ENCODE results near the gene PPT2.

PPT2 gene

DNA sequence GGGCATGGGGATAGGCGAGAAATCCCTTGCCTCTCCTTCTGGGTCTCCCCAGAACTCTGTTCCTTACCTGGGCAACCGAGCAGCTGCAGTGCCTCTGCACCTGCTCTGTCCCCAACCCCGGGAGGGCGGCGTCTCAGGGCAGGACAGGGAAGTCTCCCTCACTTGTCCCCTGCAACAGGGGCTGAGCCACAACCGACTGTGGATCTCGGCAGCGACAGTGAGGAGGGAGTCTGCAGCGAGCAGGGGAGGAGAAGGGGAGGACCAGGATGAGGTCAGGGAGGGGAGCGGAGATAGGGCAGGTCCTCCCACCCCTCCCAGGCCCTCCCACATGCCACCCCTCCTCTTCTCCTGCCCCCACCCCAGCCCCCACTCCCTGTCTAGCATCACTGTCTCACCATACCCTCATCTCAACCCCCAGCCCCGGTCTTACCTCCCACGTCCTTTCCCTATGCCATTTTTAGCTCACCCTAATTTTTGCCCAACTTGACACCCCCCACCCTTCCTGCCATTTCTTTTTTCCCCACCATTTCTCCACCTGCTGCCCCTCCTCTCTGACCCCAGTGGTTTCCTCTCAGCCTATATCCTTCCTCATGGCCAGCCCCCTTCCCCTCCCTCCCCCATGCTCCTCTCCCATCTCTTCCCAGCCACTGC, 44.7 kb upstream of the PPT2 start, which contains the start of gene TNXB:
TSS of gene TNXB (minus strand) at position 225 of the 651 bp plus-strand sequence. CDS start 11,140 bp downstream, outside the sequence.
- TF ChIP-seq, protein P1, sequence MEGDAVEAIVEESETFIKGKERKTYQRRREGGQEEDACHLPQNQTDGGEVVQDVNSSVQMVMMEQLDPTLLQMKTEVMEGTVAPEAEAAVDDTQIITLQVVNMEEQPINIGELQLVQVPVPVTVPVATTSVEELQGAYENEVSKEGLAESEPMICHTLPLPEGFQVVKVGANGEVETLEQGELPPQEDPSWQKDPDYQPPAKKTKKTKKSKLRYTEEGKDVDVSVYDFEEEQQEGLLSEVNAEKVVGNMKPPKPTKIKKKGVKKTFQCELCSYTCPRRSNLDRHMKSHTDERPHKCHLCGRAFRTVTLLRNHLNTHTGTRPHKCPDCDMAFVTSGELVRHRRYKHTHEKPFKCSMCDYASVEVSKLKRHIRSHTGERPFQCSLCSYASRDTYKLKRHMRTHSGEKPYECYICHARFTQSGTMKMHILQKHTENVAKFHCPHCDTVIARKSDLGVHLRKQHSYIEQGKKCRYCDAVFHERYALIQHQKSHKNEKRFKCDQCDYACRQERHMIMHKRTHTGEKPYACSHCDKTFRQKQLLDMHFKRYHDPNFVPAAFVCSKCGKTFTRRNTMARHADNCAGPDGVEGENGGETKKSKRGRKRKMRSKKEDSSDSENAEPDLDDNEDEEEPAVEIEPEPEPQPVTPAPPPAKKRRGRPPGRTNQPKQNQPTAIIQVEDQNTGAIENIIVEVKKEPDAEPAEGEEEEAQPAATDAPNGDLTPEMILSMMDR (IDR thresholded peaks at IDR 0.05; ENCODE audit: insufficient read depth, low read length, poor library complexity, severe bottlenecking) = no peak

DNA sequence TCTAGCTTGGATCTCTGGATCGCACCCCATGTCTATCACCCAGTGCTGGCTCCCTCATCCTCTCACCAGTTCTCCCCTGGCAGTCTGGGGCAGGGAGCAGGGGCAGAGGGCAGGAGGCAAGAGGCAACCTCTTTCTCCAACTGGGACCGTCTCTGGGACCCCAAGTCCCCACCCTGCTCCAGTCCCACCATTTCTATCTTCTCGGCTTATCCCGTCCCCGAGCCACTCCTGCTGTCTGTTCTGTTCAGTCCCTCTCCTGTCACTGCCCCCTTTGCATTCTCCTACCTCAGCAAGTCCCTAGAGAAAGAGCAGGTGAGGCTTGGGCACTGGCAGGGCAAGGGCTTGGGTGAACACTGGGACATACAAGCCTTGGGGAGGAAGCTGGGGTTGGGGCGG, 44.2 kb upstream of the PPT2 start:
- H3K4me3 ChIP-seq (replicated peaks; ENCODE audit: low read depth, low read length) = no peak overlapping the region

More for the DNA sequence above, 44.7 kb upstream of the PPT2 start, which contains the start of gene TNXB:
- Histone ChIP-seq H3K36me3 (ENCODE audit: control insufficient read depth, insufficient read depth, low read length) (peaks cover 9% of the 10 kb centered on the region), H3K27me3 (replicated peaks; ENCODE audit: control insufficient read depth, insufficient read depth, low read length) (no peaks in the 10 kb centered on the region; the same call in 1 of the 2 replicates), H3K4me3 (replicated peaks; ENCODE audit: low read depth, low read length) (no peak within 1 kb of the TSS)
- DNase-seq (ENCODE audit: extremely low read depth, insufficient read length) = no peak

DNA sequence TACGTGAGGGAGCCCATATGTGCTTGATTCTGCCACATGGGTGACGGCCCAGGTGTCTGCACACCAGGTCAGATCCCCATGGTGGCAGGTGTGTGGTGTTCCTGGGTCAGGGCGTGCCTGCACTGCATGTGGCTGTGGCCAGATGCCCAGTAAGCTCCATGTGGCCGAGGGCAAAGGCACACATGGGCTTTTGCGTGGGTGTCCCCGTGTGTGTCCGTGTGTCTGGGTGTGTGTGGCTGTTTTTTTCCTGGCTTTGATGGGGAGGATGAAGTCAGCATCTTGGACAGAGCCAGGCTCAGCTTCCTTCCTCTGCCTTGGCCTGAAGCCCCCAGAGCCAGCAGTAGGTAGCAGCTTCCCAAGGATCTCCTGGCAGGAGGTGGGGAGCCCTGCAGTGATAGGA, 43.3 kb upstream of the PPT2 start:
- no peak overlapping the region for H3K4me3 ChIP-seq (replicated peaks; ENCODE audit: low read depth, low read length)
- H3K36me3 ChIP-seq (ENCODE audit: control insufficient read depth, insufficient read depth, low read length) = peaks cover 10% of the 10 kb centered on the region
- no peak for DNase-seq (ENCODE audit: extremely low read depth, insufficient read length)
- TF ChIP-seq, protein P1 (IDR thresholded peaks at IDR 0.05; ENCODE audit: insufficient read depth, low read length, poor library complexity, severe bottlenecking) = no peak
- no peaks in the 10 kb centered on the region; the same call in 1 of the 2 replicates for H3K27me3 ChIP-seq (replicated peaks; ENCODE audit: control insufficient read depth, insufficient read depth, low read length)

More for the DNA sequence above, 44.2 kb upstream of the PPT2 start:
- H3K36me3 ChIP-seq (ENCODE audit: control insufficient read depth, insufficient read depth, low read length) = peaks cover 9% of the 10 kb centered on the region
- no peaks in the 10 kb centered on the region; the same call in 1 of the 2 replicates for H3K27me3 ChIP-seq (replicated peaks; ENCODE audit: control insufficient read depth, insufficient read depth, low read length)
- TF ChIP-seq, protein P1 (IDR thresholded peaks at IDR 0.05; ENCODE audit: insufficient read depth, low read length, poor library complexity, severe bottlenecking) = no peak
- no peak for DNase-seq (ENCODE audit: extremely low read depth, insufficient read length)

DNA sequence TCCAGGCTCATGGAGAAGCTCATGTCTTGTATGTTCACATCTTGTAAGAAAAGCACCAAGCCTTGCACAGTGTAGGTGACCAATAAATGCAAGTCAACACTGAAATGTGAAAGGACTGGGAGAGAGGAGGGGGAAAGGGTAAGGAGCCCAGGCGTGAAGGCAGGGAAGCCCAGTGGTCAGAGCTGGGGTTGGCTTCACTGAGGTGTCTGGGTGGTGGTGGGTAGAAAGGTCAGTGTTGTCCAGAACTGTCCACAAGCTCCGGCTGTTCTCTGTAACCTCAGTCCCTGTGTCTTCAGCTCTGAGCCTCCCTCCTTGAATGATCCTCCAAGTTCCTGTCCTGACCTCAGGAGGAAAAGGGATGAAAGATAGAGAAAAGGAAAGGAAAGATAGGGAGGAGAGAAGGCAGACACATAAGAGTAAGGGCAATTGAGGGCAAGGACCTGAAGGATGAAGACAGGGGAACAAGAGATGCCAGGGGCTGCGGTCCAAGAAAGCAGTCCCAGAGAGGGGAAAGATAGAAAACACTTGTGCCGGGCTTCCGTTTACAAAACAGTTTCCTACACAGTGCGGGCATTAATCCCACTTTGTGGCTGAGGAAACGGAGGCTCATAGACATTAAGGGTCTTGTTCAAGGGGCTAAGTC, 42.4 kb upstream of the PPT2 start:
- Histone ChIP-seq H3K27me3 (replicated peaks; ENCODE audit: control insufficient read depth, insufficient read depth, low read length) (no peaks in the 10 kb centered on the region; the same call in 1 of the 2 replicates), H3K36me3 (ENCODE audit: control insufficient read depth, insufficient read depth, low read length) (peaks cover 16% of the 10 kb centered on the region), H3K4me3 (replicated peaks; ENCODE audit: low read depth, low read length) (no peak overlapping the region)
- TF ChIP-seq, protein P1 (IDR thresholded peaks at IDR 0.05; ENCODE audit: insufficient read depth, low read length, poor library complexity, severe bottlenecking) = no peak
- DNase-seq (ENCODE audit: extremely low read depth, insufficient read length) = no peak

DNA sequence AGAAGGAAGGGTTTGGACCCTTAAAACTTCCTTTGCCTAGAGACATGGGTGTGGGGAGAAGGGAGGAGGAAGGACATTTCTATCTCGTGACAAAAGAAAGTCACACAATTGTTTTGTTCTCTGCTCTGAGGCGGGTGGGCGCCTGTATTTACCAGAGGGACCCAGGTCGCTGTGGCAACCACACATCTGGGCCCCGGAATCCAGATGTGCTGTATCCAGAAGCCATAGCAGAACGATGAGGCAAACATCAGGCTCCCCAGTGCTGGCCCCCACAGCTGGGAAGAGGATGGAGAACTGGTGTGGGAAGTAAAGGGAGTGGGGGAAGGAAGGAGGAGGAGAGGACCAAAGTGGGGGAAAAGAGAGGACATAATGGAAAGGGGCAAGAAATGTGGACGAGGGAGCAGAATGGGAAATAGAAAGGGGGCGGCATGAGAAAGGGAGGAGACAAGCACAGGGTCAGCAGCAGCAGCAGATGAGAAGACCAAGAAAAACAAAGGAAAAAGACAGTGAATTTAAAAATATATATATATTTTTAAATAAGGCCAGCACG, 41.4 kb upstream of the PPT2 start:
- peaks cover 24% of the 10 kb centered on the region for H3K36me3 ChIP-seq (ENCODE audit: control insufficient read depth, insufficient read depth, low read length)
- no peak for DNase-seq (ENCODE audit: extremely low read depth, insufficient read length)
- TF ChIP-seq, protein P1 (IDR thresholded peaks at IDR 0.05; ENCODE audit: insufficient read depth, low read length, poor library complexity, severe bottlenecking) = no peak

More for the DNA sequence above, 41.4 kb upstream of the PPT2 start:
- Histone ChIP-seq H3K4me3 (replicated peaks; ENCODE audit: low read depth, low read length) (no peak overlapping the region), H3K27me3 (replicated peaks; ENCODE audit: control insufficient read depth, insufficient read depth, low read length) (no peaks in the 10 kb centered on the region; the same call in 1 of the 2 replicates)
